ENCODE data around the gene SLIT1.

Gene SLIT1

DNA sequence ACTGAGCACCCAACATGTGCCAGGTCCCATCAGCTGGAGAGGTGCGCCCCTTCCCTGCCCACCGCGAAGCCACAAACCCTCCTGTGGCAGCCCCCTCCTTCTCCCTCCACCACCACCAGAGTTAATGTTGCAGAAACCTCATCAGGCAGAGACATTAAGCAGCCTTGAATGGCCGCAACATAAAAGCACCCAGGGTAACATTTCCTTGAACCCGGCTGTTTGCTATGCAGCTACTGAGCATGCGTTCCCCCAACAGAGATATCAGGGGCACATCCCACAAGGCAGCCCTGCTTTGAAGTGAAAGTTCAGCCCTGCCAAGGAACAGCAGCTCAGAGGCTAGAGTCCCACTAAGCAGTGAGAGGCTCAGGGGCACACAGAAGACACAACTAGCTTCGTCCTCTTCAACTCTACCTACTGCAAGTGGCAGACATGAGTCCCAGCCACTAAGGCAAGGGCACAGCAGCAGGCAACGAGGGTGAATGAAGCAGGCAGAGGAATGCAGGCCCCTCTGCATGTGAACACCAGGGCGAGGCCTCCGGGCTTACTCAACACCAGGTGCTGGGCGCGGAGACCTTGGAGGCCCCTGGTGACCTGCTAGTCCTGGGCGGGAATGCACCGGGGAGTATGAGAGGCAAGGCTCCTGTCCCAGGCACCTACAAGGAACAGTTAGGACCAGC, 107.4 kb downstream of the SLIT1 start:
- in situ Hi-C loops (cut with HindIII; ENCODE audit: low sequenced_read_pairs), result no loop called here
- no peak overlapping the region for H3K4me3 ChIP-seq (ENCODE audit: low read depth, low read length)
- TF ChIP-seq, protein P1, sequence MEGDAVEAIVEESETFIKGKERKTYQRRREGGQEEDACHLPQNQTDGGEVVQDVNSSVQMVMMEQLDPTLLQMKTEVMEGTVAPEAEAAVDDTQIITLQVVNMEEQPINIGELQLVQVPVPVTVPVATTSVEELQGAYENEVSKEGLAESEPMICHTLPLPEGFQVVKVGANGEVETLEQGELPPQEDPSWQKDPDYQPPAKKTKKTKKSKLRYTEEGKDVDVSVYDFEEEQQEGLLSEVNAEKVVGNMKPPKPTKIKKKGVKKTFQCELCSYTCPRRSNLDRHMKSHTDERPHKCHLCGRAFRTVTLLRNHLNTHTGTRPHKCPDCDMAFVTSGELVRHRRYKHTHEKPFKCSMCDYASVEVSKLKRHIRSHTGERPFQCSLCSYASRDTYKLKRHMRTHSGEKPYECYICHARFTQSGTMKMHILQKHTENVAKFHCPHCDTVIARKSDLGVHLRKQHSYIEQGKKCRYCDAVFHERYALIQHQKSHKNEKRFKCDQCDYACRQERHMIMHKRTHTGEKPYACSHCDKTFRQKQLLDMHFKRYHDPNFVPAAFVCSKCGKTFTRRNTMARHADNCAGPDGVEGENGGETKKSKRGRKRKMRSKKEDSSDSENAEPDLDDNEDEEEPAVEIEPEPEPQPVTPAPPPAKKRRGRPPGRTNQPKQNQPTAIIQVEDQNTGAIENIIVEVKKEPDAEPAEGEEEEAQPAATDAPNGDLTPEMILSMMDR (IDR thresholded peaks at IDR 0.05; ENCODE audit: low read depth, low read length, missing control alignments), result no peak
- DNase-seq (ENCODE audit: low read depth), result no peak

DNA sequence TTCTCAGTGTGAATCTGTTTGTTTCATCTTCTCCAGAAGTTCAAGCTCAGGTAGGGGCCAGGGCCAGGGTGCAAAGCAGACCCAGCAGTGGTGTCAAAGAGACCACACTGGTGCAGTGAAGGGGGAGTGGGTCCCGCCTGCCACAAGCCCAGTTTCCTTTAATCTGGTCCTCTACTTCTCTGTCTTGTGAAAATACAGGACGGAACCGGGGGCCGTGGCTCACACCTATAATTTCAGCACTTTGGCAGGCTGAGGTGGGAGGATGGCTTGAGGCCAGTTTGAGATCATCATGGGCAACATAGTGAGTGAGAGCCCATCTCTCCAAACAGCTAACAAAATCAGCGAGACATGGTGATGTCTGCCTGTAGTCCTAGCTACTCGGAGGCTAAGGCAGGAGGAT, 109.0 kb downstream of the SLIT1 start:
- no peak for DNase-seq (ENCODE audit: low read depth)
- TF ChIP-seq, protein P1 (IDR thresholded peaks at IDR 0.05; ENCODE audit: low read depth, low read length, missing control alignments), result no peak
- no peak overlapping the region for H3K4me3 ChIP-seq (ENCODE audit: low read depth, low read length)
- in situ Hi-C loops (cut with HindIII; ENCODE audit: low sequenced_read_pairs), result no loop called here

DNA sequence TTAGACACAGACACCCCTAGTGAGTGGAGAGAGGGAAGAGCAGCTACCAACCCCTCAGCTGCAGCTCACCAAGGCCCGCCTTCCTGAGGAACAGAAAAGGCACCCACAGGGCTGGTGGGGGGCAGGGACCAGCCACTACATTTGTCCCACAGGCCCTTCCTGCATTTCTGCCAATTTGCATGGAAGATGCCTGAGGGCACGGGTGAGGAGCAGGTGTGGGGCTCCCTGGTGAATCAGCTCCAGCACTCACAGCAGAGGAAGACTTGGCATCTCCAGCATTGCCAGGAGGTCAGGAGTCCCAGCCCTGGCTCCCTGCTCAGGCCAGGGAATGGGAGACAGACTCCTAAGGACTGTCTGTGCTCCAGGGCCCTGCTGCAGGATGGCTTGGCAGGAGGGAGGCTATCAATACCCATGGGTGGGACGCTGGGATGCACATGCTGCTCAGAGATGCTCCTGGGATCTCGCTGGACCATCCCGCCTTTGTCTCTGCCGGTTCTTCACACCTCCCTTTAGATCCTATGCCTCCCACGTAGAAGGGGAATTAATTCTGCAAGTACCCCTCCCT, 109.7 kb downstream of the SLIT1 start:
- no peak overlapping the region for H3K4me3 ChIP-seq (ENCODE audit: low read depth, low read length)
- no peak for DNase-seq (ENCODE audit: low read depth)
- TF ChIP-seq, protein P1 (IDR thresholded peaks at IDR 0.05; ENCODE audit: low read depth, low read length, missing control alignments), result no peak
- in situ Hi-C loops (cut with HindIII; ENCODE audit: low sequenced_read_pairs), result no loop called here

DNA sequence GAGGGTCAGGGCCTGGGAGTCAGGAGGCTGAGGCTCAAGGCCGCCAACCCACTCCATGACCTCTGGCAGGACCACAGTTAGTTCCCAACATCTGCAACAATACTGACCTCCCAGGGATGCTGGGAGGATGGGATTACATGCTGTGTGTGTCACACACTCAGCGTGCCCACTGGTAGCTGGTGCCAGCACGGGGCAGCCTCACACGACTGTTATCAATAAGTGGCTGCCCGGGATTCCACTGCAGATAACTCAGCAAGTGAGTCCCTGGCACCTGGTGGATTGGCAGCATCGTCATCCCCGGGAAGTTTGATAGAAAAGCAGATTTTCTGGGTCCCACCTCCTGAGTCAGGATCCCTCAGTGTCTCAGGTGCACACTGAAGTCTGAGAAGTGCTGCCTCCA, 110.3 kb downstream of the SLIT1 start:
- in situ Hi-C loops (cut with HindIII; ENCODE audit: low sequenced_read_pairs), result no loop called here
- no peak overlapping the region for H3K4me3 ChIP-seq (ENCODE audit: low read depth, low read length)
- no peak for DNase-seq (ENCODE audit: low read depth)
- TF ChIP-seq, protein P1 (IDR thresholded peaks at IDR 0.05; ENCODE audit: low read depth, low read length, missing control alignments), result no peak

DNA sequence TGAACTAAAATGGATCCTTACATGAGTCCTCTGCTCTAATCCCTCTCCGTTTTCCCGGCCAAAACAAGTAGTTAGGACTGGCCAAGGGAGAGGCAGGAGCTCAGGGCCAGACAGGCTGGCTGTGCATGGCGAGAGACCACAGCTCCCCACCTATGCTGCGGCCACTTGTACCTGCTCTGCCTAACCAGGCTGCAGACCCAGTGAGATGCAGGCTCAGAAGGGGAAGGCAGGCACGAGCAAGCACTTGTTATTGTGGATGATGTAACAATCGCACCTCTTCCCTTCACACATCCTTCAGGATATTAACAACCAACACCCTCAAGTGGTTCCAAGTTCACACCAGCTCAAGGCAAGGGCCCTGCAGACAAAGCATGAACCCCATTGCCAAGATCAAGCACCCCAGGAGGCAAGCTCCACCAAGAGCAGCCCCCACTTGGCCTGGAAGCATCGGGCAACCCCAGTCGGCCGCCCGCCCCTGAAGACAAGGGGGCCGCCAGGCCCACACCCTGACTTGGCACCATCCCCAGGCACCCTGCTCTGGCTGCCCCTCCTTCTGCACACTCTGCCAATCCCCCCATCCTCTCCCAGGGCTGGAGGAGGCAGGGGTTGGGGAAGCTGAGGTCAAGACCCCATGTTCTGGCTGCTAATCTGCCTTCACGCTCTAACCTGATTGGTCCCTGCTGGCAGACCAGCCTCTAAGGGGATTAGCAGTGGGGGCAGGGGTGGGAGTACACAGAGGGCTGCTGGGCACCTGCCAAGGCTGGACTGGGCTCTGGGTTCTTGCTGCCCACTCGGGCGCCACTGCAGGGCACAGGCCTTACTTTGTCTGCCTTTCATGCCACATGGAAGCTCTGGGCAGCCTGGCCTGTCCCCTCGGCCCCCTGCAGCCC, 111.3 kb downstream of the SLIT1 start:
- DNase-seq (ENCODE audit: low read depth), result no peak
- in situ Hi-C loops (cut with HindIII; ENCODE audit: low sequenced_read_pairs), result no loop called here
- TF ChIP-seq, protein P1 (IDR thresholded peaks at IDR 0.05; ENCODE audit: low read depth, low read length, missing control alignments), result no peak
- H3K4me3 ChIP-seq (ENCODE audit: low read depth, low read length), result no peak overlapping the region

DNA sequence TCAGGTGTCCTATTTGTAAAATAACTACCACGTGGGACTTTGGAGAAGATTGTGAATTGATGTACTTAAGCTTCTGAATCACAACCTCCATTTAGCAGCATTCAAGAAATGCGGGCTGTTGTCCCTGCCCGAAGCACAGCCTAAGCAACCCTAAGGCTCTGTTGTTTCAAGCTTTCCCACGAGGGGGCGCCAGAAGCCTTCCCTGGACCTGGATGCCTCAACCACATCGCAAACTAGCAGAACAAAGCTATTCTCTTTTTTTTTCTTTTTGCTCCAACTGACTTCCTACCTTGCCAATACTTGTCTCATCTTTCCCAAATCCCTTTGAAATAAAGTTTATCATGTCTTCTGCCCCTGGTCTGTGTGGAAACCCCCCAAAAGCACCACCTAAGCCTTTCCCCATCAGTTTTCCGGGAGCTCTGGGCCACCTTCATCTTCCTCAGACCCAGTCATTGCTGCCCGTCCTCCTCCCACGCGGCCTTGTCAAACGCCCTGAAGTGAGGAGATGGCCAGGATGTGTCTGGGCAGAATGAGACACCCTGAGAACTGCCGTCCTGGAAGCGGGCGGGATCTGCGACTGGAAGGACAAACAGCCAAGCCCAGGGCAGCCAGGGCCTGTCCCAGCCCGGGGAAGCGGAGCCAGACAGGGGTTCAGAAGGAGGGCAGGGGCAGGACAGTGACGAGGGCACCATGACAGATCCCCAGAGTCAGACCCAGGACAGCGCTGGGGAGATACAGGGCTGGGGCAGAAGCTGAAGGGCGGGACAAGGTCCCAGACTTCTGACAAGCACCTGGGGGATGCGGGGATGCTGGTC, 112.7 kb downstream of the SLIT1 start:
- H3K4me3 ChIP-seq (ENCODE audit: low read depth, low read length), result no peak overlapping the region
- TF ChIP-seq, protein P1 (IDR thresholded peaks at IDR 0.05; ENCODE audit: low read depth, low read length, missing control alignments), result peak; percentile 96
- in situ Hi-C loops (cut with HindIII; ENCODE audit: low sequenced_read_pairs), result no loop called here
- peak; percentile 63 for DNase-seq (ENCODE audit: low read depth)
